Adrenal gland (tissue), 12 donors: ENCODE results near the gene GSTA1. TPM values are rescaled to one million over a fixed set of nuclear protein-coding genes. Genes with fewer than 3 reads are reported as not detected.

Experiments
- DNase-seq, 7 donors: peaks; one replicate each; pipeline ENCODE4 v3.0.0-alpha.2; 2019 to 2020
- H3K27ac ChIP-seq, 5 donors: fragments of 200-600 bp; sonication (generic) in 4 of 5; 1 replicate in 3 of 5; 2 replicates in 2 of 5; pipeline versions ENCODE4 v1.5.1 to v1.8.0; 2016 to 2020; ENCODE audit warnings: mild to moderate bottlenecking in 1 of 5
- H3K27me3 ChIP-seq: fragments of 200-600 bp; 2 replicates; pipeline ENCODE4 v1.8.0; 2021
- H3K36me3 ChIP-seq, 2 donors: fragments of 200-600 bp; replicated peaks in 1 of 2; 1 replicate in 1 of 2; 2 replicates in 1 of 2; pipeline versions ENCODE4 v1.5.1 to v1.8.0; 2018 to 2022
- H3K4me1 ChIP-seq, 2 donors: fragments of 200-600 bp; replicated peaks in 1 of 2; 1 replicate in 1 of 2; 2 replicates in 1 of 2; pipeline versions ENCODE4 v1.5.1 to v1.8.0; 2018 to 2021
- H3K4me3 ChIP-seq, 4 donors: fragments of 200-600 bp; sonication (generic) in 3 of 4; one replicate each; pipeline ENCODE4 v1.5.1; 2016 to 2018
- H3K9me3 ChIP-seq, 3 donors: fragments of 200-600 bp; sonication (generic) in 1 of 3; replicated peaks in 1 of 3; 1 replicate in 2 of 3; 2 replicates in 1 of 3; pipeline versions ENCODE4 v1.5.1 to v1.8.0; 2016 to 2021
- POLR2A ChIP-seq, 2 donors: fragments of 450-650 bp; IDR thresholded peaks; one replicate each; pipeline ENCODE4 v1.6.1; 2017; ENCODE audit warnings: antibody characterized with exemption in 2 of 2, mild to moderate bottlenecking in 2 of 2, moderate library complexity in 1 of 2
- WGBS, 4 donors: extraction: QIAGEN DNeasy Blood & Tissue Kit in 2 of 4; methylation state at CpG; one replicate each; pipeline versions ENCODE4 v1.1.5 to v1.1.7; 2013 to 2017; 5-methylcytosine and 5-hydroxymethylcytosine counted together
- intact Hi-C, 2 donors: fragments of 100-400 bp; cut with DNase I; formaldehyde crosslinking; loops; one replicate each; pipeline versions ENCODE4 v1.14.1 to v1.15.0; 2022 to 2023
- polyA plus RNA-seq, 3 donors: library from polyadenylated mRNA; stranded (reverse); fragments of 200-250 nt in 2 of 3; fragments of 350-450 nt in 1 of 3; fragmentation: Illumina TruSeq in 1 of 3; extraction: RNeasy Lipid Tissue Mini Kit (QIAGEN cat#74804) in 1 of 3; gene quantifications; one replicate each; pipeline ENCODE4 v1.2.3, GENCODE V29; 2013 to 2014
- total RNA-seq, 9 donors: library from RNA; depleted of rRNA in 4 of 9; stranded (reverse); fragments of >200 nt in 4 of 9; fragments of 120-200 nt in 1 of 9; fragmentation: NEBNext Ultra II Directional in 1 of 9; extraction: Animal tissue kit (Norgen Biotek cat#: 25700) in 1 of 9; gene quantifications; one replicate each; pipeline versions ENCODE4 v1.1.0 to v1.2.4, GENCODE V29; 2013 to 2023
- TF ChIP-seq, protein P1 (sequence below), 6 experiments: fragments of 450-650 bp in 4 of 6; fragments of 200-600 bp in 2 of 6; sonication (generic) in 1 of 6; IDR thresholded peaks; 1 replicate in 5 of 6; 2 replicates in 1 of 6; pipeline versions ENCODE4 v1.5.1 to v1.8.0; 2016 to 2021; ENCODE audit warnings: antibody characterized with exemption in 6 of 6, mild to moderate bottlenecking in 2 of 6, moderate library complexity in 1 of 6
- donor health status: healthy with polysubstance abuse.
- donor health status: Bipolar disorder and iron deficiency.
- donor health status: DM: yes; HTN: yes; CAD: no.
- donor health status: DM: no; HTN: no; CAD: no.
- donor health status: DM: no; HTN: no; CAD: no.
- donor health status: DM: yes; HTN: yes; CAD: no.

Gene GSTA1
- total and polyA plus RNA-seq, 12 donors, result 118 to 5,177 (median 860) TPM

DNA sequence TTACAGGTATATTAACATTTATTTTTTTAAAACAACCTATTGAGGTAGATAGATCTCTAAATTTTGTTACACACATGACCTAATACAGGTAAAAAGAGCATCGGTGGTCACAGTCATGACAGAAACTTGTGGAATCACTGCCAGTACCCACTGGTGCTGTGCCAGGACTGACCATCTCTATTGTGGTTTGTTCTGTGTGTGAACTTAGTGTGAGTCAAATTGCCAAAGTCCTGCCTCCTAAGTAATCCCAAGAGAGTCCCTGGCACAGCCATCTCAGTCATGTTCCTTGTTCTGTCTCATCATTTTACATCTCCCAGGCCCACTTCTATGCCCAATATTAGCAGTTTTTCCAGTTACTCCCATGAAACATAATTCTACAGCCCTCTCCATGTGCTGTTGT lies 61.7 kb downstream of the GSTA1 start:
- WGBS, 4 donors, result 91 to 98% (median 96%) methylated on average over 1 of the region's 1 CpG
- no peak for DNase-seq

More for the DNA sequence above, 61.7 kb downstream of the GSTA1 start:
- TF ChIP-seq POLR2A (IDR thresholded peaks at IDR 0.05), result no peak
- TF ChIP-seq, protein P1, sequence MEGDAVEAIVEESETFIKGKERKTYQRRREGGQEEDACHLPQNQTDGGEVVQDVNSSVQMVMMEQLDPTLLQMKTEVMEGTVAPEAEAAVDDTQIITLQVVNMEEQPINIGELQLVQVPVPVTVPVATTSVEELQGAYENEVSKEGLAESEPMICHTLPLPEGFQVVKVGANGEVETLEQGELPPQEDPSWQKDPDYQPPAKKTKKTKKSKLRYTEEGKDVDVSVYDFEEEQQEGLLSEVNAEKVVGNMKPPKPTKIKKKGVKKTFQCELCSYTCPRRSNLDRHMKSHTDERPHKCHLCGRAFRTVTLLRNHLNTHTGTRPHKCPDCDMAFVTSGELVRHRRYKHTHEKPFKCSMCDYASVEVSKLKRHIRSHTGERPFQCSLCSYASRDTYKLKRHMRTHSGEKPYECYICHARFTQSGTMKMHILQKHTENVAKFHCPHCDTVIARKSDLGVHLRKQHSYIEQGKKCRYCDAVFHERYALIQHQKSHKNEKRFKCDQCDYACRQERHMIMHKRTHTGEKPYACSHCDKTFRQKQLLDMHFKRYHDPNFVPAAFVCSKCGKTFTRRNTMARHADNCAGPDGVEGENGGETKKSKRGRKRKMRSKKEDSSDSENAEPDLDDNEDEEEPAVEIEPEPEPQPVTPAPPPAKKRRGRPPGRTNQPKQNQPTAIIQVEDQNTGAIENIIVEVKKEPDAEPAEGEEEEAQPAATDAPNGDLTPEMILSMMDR (IDR thresholded peaks at IDR 0.05), result no peak
- Histone ChIP-seq H3K27me3 (no peaks in the 10 kb centered on the region), H3K4me3 (no peak overlapping the region), H3K9me3 (no peaks in the 10 kb centered on the region), H3K36me3 (no peaks in the 10 kb centered on the region), H3K27ac (no peak overlapping the region), H3K4me1 (peaks cover 14 to 17% of the 10 kb centered on the region in 2 donors)
- intact Hi-C loops, result no loop called here

Other genes with a start within 250 kb of the GSTA1 start
- 10 to 100 TPM in 7 of 9 donors, 1 to 10 TPM in 2; 8.0 to 17.9 (median 10.7) TPM for gene TRAM2, start 226.8 kb downstream of the GSTA1 start, total RNA-seq
- gene TRAM2, start 226.8 kb downstream of the GSTA1 start, polyA plus RNA-seq, result 1 to 10 TPM; 2.2 to 7.0 (median 2.5) TPM
- 10 to 100 TPM; 26.7 to 70.9 (median 51.4) TPM for gene TMEM14A, start 132.7 kb downstream of the GSTA1 start, total RNA-seq
- gene TMEM14A, start 132.7 kb downstream of the GSTA1 start, polyA plus RNA-seq, result 10 to 100 TPM; 12.9 to 63.2 (median 25.1) TPM
- gene GSTA2, start 40.3 kb downstream of the GSTA1 start, total RNA-seq, result 1 to 10 TPM in 8 of 9 donors, under 1 TPM in 1; 0.46 to 4.9 (median 1.9) TPM
- gene GSTA2, start 40.3 kb downstream of the GSTA1 start, polyA plus RNA-seq, result 1 to 10 TPM in 2 of 3 donors, under 1 TPM in 1; 0.32 to 8.4 (median 2.0) TPM
- not detected for gene GSTA5, start 37.0 kb upstream of the GSTA1 start, total RNA-seq
- gene GSTA5, start 37.0 kb upstream of the GSTA1 start, polyA plus RNA-seq, result not detected
- gene GSTA3, start 105.9 kb upstream of the GSTA1 start, total RNA-seq, result 100 to 1,000 TPM in 1 of 9 donors, 10 to 100 TPM in 8; 12.7 to 179 (median 40.1) TPM
- gene GSTA3, start 105.9 kb upstream of the GSTA1 start, polyA plus RNA-seq, result 100 to 1,000 TPM in 1 of 3 donors, 10 to 100 TPM in 1, 1 to 10 TPM in 1; 8.1 to 431 (median 76.4) TPM
- 1,000 to 10,000 TPM in 1 of 9 donors, 100 to 1,000 TPM in 8; 165 to 1,013 (median 404) TPM for gene GSTA4, start 191.5 kb upstream of the GSTA1 start, total RNA-seq
- 1,000 to 10,000 TPM in 1 of 3 donors, 100 to 1,000 TPM in 2; 144 to 1,199 (median 302) TPM for gene GSTA4, start 191.5 kb upstream of the GSTA1 start, polyA plus RNA-seq